Neutrophil (primary cell): ENCODE results near the gene FHL2.
"Not testable (repeated sequence)": the region's sequence is repeated elsewhere in the genome, so short reads cannot be mapped to it uniquely, and the experiment has no call there.

Experiments
- H3K27ac ChIP-seq: fragments of 200-600 bp; sonication (generic); 2 replicates; pipeline ENCODE4 v1.5.1; 2016; ENCODE audit warnings: mild to moderate bottlenecking, moderate library complexity
- H3K27me3 ChIP-seq: fragments of 200-600 bp; sonication (generic); 2 replicates; pipeline ENCODE4 v1.6.0; 2016; ENCODE audit warnings: mild to moderate bottlenecking
- H3K36me3 ChIP-seq: fragments of 200-600 bp; sonication (generic); 2 replicates; pipeline ENCODE4 v1.5.1; 2017
- H3K4me1 ChIP-seq, 2 experiments: fragments of 200-600 bp in 1 of 2; sonication (generic) in 1 of 2; 1 replicate in 1 of 2; 2 replicates in 1 of 2; pipeline versions ENCODE4 v1.5.1 to v1.6.1; 2013 to 2016; ENCODE audit warnings: low read depth in 1 of 2, low read length in 1 of 2, mild to moderate bottlenecking in 1 of 2, moderate library complexity in 1 of 2; ENCODE audit not compliant: control insufficient read depth in 1 of 2, insufficient read depth in 1 of 2
- H3K4me3 ChIP-seq, 2 experiments: fragments of 200-600 bp in 1 of 2; sonication (generic) in 1 of 2; 1 replicate in 1 of 2; 2 replicates in 1 of 2; pipeline ENCODE4 v1.5.1; 2013 to 2016; ENCODE audit warnings: low read depth in 1 of 2, low read length in 1 of 2, mild to moderate bottlenecking in 1 of 2, moderate library complexity in 1 of 2
- H3K9me3 ChIP-seq: fragments of 200-600 bp; sonication (generic); 2 replicates; pipeline ENCODE4 v1.5.1; 2016
- CTCF ChIP-seq: fragments of 200-600 bp; sonication (generic); IDR thresholded peaks from 2 replicates; pipeline ENCODE4 v1.5.1; 2016; ENCODE audit warnings: antibody characterized with exemption

The FHL2 gene

DNA sequence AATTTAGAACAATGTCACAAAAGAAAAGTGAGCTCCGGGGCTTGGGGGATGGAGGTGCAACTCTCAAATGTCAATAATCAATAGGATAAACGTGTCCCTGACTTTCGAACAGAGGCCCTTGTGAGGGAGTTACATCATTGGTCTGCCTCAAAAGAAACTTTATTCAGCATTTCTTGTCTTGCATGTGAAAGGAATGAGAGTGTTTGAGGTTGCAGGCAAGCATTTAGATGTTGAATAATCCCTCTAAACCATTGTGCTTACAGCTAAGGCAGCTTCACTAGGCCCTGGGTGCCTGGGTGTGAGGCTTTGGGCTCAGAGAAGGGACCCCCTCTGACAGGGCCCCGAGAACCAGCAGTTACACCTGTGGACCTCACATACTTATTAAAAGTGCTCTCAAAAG is 28.6 kb upstream of the FHL2 start:
- Histone ChIP-seq H3K4me3 (no peak overlapping the region), H3K27ac (no peak overlapping the region), H3K9me3 (no peaks in the 10 kb centered on the region), H3K36me3 (no peaks in the 10 kb centered on the region), H3K27me3 (peaks cover 17% of the 10 kb centered on the region), H3K4me1 (no peaks in the 10 kb centered on the region)
- no peak for TF ChIP-seq CTCF

DNA sequence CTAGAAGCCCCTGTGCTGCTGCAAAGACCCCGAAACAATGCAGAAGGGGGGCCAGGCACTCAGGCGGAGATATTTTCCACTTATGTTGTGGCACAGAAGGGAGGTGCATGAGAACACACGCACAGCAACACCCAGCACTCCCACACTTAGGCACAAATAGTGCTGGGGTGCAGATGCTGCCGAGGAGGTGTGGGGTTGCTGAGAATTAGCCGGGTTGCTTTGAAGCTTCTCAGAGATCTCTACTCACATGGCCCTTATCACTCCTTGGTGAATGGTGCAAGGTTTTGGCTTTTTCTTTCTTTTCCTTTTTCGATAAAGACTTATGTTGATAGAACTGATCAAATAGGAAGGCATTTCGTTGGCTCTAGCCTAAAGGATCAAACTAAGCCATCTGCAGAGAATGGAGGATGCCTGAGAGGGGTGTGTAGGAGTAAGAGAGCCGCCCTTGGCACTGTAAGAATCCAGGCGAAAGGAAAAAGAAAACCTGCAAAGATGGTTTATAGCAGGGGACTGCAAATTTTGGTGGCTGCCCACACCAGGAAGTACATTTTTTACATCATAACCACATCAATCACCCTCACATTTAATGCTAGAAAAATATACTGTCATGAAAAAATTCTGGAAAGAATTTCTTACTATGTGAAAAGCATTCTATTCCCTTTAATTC is 27.9 kb upstream of the FHL2 start:
- H3K36me3 ChIP-seq = no peaks in the 10 kb centered on the region
- H3K4me1 ChIP-seq = no peaks in the 10 kb centered on the region
- H3K27me3 ChIP-seq = peaks cover 17% of the 10 kb centered on the region
- H3K4me3 ChIP-seq = no peak overlapping the region
- H3K27ac ChIP-seq = no peak overlapping the region
- TF ChIP-seq CTCF = no peak
- H3K9me3 ChIP-seq = no peaks in the 10 kb centered on the region

GRCh38 chr2:105425936-105426625 is 27.2 kb upstream of the FHL2 start:
- no peak overlapping the region for H3K27ac ChIP-seq

GRCh38 chr2:105424836-105425235 is 26.0 kb upstream of the FHL2 start:
- not testable (repeated sequence) for H3K4me1 ChIP-seq, H3K9me3 ChIP-seq, H3K36me3 ChIP-seq, H3K4me3 ChIP-seq, H3K27ac ChIP-seq
- peaks cover 17% of the 10 kb centered on the region for H3K27me3 ChIP-seq

More at GRCh38 chr2:105425936-105426625, 27.2 kb upstream of the FHL2 start:
- no peak for TF ChIP-seq CTCF
- Histone ChIP-seq H3K9me3 (no peaks in the 10 kb centered on the region), H3K4me3 (no peak overlapping the region), H3K36me3 (no peaks in the 10 kb centered on the region), H3K4me1 (no peaks in the 10 kb centered on the region), H3K27me3 (peaks cover 17% of the 10 kb centered on the region)

GRCh38 chr2:105422801-105423200 is 23.9 kb upstream of the FHL2 start:
- H3K4me1 ChIP-seq = no peaks in the 10 kb centered on the region
- no peak overlapping the region for H3K4me3 ChIP-seq
- H3K36me3 ChIP-seq = no peaks in the 10 kb centered on the region
- H3K27ac ChIP-seq = no peak overlapping the region
- no peak for TF ChIP-seq CTCF
- H3K9me3 ChIP-seq = no peaks in the 10 kb centered on the region
- peaks cover 17% of the 10 kb centered on the region for H3K27me3 ChIP-seq

DNA sequence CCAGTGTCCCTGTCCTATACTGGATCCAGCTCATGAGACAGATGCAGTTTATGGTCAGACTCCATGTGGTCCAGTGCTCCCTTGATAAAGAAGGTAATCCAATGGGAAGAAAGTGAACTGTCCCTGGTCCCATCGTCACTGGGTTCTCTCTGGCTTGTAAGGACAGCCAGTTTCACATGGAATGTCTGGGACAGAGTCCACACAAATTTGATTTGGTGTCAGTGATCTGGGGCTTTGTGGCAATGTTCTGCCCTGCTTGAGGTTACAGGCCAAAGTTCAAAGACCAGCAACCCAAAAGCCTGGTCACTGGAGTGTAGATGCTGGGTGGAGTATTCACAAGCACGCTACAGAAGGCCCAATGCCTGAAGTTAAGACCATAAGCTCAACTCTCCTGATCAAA is 22.2 kb upstream of the FHL2 start:
- Histone ChIP-seq H3K9me3 (no peaks in the 10 kb centered on the region), H3K4me1 (no peaks in the 10 kb centered on the region), H3K36me3 (no peaks in the 10 kb centered on the region), H3K27me3 (peaks cover 13% of the 10 kb centered on the region), H3K4me3 (no peak overlapping the region), H3K27ac (no peak overlapping the region)
- no peak for TF ChIP-seq CTCF
